ENCODE results near the gene MYO1E. TPM values are rescaled to one million over a fixed set of nuclear protein-coding genes. Genes with fewer than 3 reads are reported as not detected.

Gene MYO1E
- total and polyA plus RNA-seq, 4 donors, result 20.9 to 84.2 (median 52.4) TPM

- no peak for DNase-seq
- TF ChIP-seq CTCF (IDR thresholded peaks at IDR 0.05; ENCODE audit: control extremely low read depth, extremely low read depth), result no peak
- 96 to 97% methylated on average over 1 of the region's 1 CpG for WGBS, 2 donors
- no peak overlapping the region for H3K4me3 ChIP-seq
- H3K9ac ChIP-seq (ENCODE audit: insufficient read depth in 1 of 2, low read length in 2 of 2), result no peak overlapping the region
- H3K36me3 ChIP-seq (ENCODE audit: control insufficient read depth in 4 of 4, insufficient read depth in 4 of 4, low read length in 4 of 4), result no peaks in the 10 kb centered on the region
- H3K4me1 ChIP-seq (ENCODE audit: control insufficient read depth in 5 of 5, insufficient read depth in 5 of 5, low read length in 5 of 5), result peaks cover 0 to 19% (median 5%) of the 10 kb centered on the region in 5 donors
- no peak for ATAC-seq (ENCODE audit: insufficient read depth, low FRiP score)
- H3K9me3 ChIP-seq (ENCODE audit: control insufficient read depth in 4 of 4, insufficient read depth in 3 of 4, low read length in 3 of 4), result peaks cover 0 to 3% (median 0%) of the 10 kb centered on the region in 4 donors
- no peak overlapping the region for H3K27ac ChIP-seq (ENCODE audit: low read depth in 1 of 2, low read length in 1 of 2)
- H3K27me3 ChIP-seq (ENCODE audit: control insufficient read depth in 3 of 3, insufficient read depth in 3 of 3, low read length in 2 of 3), result no peaks in the 10 kb centered on the region
Measured at GRCh38 chr15:59317211-59317610, 55.5 kb downstream of the MYO1E start.

GRCh38 chr15:59315914-59316451 is 56.7 kb downstream of the MYO1E start:
- peaks cover 0 to 19% (median 5%) of the 10 kb centered on the region in 5 donors for H3K4me1 ChIP-seq (ENCODE audit: control insufficient read depth in 5 of 5, insufficient read depth in 5 of 5, low read length in 5 of 5)
- DNase-seq, result peak; percentile 30 to 67 (median 35)
- 46 to 59% methylated on average over 6 of the region's 6 CpGs for WGBS, 2 donors
- no peaks in the 10 kb centered on the region for H3K27me3 ChIP-seq (ENCODE audit: control insufficient read depth in 3 of 3, insufficient read depth in 3 of 3, low read length in 2 of 3)
- ATAC-seq (ENCODE audit: insufficient read depth, low FRiP score), result no peak
- TF ChIP-seq CTCF (IDR thresholded peaks at IDR 0.05; ENCODE audit: control extremely low read depth, extremely low read depth), result no peak
- peaks cover 0 to 3% (median 0%) of the 10 kb centered on the region in 4 donors for H3K9me3 ChIP-seq (ENCODE audit: control insufficient read depth in 4 of 4, insufficient read depth in 3 of 4, low read length in 3 of 4)
- H3K9ac ChIP-seq (ENCODE audit: insufficient read depth in 1 of 2, low read length in 2 of 2), result no peak overlapping the region
- no peak overlapping the region for H3K4me3 ChIP-seq
- no peak overlapping the region for H3K27ac ChIP-seq (ENCODE audit: low read depth in 1 of 2, low read length in 1 of 2)
- H3K36me3 ChIP-seq (ENCODE audit: control insufficient read depth in 4 of 4, insufficient read depth in 4 of 4, low read length in 4 of 4), result no peaks in the 10 kb centered on the region

GRCh38 chr15:59313641-59314332 is 58.9 kb downstream of the MYO1E start:
- Histone ChIP-seq H3K9me3 (ENCODE audit: control insufficient read depth in 4 of 4, insufficient read depth in 3 of 4, low read length in 3 of 4) (peaks cover 0 to 1% (median 0%) of the 10 kb centered on the region in 4 donors), H3K27me3 (ENCODE audit: control insufficient read depth in 3 of 3, insufficient read depth in 3 of 3, low read length in 2 of 3) (no peaks in the 10 kb centered on the region), H3K36me3 (ENCODE audit: control insufficient read depth in 4 of 4, insufficient read depth in 4 of 4, low read length in 4 of 4) (no peaks in the 10 kb centered on the region), H3K4me1 (ENCODE audit: control insufficient read depth in 5 of 5, insufficient read depth in 5 of 5, low read length in 5 of 5) (peaks cover 0 to 19% (median 5%) of the 10 kb centered on the region in 5 donors), H3K4me3 (no peak overlapping the region), H3K9ac (ENCODE audit: insufficient read depth in 1 of 2, low read length in 2 of 2) (no peak overlapping the region), H3K27ac (ENCODE audit: low read depth in 1 of 2, low read length in 1 of 2) (no peak overlapping the region)
- ATAC-seq (ENCODE audit: insufficient read depth, low FRiP score) (no peak), DNase-seq (peak; percentile 28 to 83 (median 46))
- 47 to 83% methylated on average over 6 of the region's 6 CpGs for WGBS, 2 donors
- TF ChIP-seq CTCF (IDR thresholded peaks at IDR 0.05; ENCODE audit: control extremely low read depth, extremely low read depth), result no peak

All from lung (tissue), 12 donors.